Tibial nerve (tissue), 4 donors: ENCODE data around the gene RIN1.

Source experiments
- CTCF ChIP-seq, 5 experiments: fragments of 200-600 bp in 3 of 5; fragments of 450-650 bp in 2 of 5; sonication (generic) in 3 of 5; IDR thresholded peaks; one replicate each; pipeline ENCODE4 v1.5.1; 2016 to 2019; ENCODE audit warnings: antibody characterized with exemption in 5 of 5, mild to moderate bottlenecking in 3 of 5, moderate library complexity in 2 of 5
- EP300 ChIP-seq, 2 donors: sonication (generic); formaldehyde crosslinking; IDR thresholded peaks; one replicate each; pipeline ENCODE4 v1.6.1; 2017; ENCODE audit warnings: antibody characterized with exemption in 2 of 2, mild to moderate bottlenecking in 1 of 2
- POLR2A ChIP-seq, 2 donors: fragments of 450-650 bp; IDR thresholded peaks; one replicate each; pipeline ENCODE4 v1.6.1; 2017; ENCODE audit warnings: antibody characterized with exemption in 2 of 2, mild to moderate bottlenecking in 2 of 2, moderate library complexity in 2 of 2

- no peak for TF ChIP-seq POLR2A (IDR thresholded peaks at IDR 0.05)
- TF ChIP-seq EP300 (IDR thresholded peaks at IDR 0.05) = no peak
- TF ChIP-seq CTCF (IDR thresholded peaks at IDR 0.05) = peak in 3 of 5 experiments; percentile 89 to 91 (median 91)
Observed at GRCh38 chr11:66311470-66311964, 24.7 kb downstream of the RIN1 start.
